Stimulated activated memory B cell treated with anti-CD40 and anti-IgM and Interleukin-4, amounts not matched to agents 10 μg/mL and 1 μg/mL and 100 μg/mL, for 72 hours (primary cell): ENCODE data around the gene USP31.

Experiments
- ATAC-seq: fragments of 150-1000 bp; cut with Tn5 transposase; 2 replicates; pipeline ENCODE4 v1.10.0; 2021
- H3K27ac Mint-ChIP-seq: one replicate; pipeline ENCODE4 v1.8.0; 2022; ENCODE audit warnings: mild to moderate bottlenecking, mixed read lengths
- H3K27me3 Mint-ChIP-seq: one replicate; pipeline ENCODE4 v1.8.0; 2022; ENCODE audit warnings: mixed read lengths
- H3K36me3 Mint-ChIP-seq: one replicate; pipeline ENCODE4 v1.8.0; 2022; ENCODE audit warnings: mixed read lengths
- H3K4me1 Mint-ChIP-seq: one replicate; pipeline ENCODE4 v1.8.0; 2022; ENCODE audit warnings: mixed read lengths
- H3K4me3 Mint-ChIP-seq: one replicate; pipeline ENCODE4 v1.8.0; 2022; ENCODE audit warnings: mild to moderate bottlenecking, moderate library complexity, mixed read lengths
- H3K9me3 Mint-ChIP-seq: one replicate; pipeline ENCODE4 v1.8.0; 2022; ENCODE audit warnings: mixed read lengths

USP31 gene, protein sequence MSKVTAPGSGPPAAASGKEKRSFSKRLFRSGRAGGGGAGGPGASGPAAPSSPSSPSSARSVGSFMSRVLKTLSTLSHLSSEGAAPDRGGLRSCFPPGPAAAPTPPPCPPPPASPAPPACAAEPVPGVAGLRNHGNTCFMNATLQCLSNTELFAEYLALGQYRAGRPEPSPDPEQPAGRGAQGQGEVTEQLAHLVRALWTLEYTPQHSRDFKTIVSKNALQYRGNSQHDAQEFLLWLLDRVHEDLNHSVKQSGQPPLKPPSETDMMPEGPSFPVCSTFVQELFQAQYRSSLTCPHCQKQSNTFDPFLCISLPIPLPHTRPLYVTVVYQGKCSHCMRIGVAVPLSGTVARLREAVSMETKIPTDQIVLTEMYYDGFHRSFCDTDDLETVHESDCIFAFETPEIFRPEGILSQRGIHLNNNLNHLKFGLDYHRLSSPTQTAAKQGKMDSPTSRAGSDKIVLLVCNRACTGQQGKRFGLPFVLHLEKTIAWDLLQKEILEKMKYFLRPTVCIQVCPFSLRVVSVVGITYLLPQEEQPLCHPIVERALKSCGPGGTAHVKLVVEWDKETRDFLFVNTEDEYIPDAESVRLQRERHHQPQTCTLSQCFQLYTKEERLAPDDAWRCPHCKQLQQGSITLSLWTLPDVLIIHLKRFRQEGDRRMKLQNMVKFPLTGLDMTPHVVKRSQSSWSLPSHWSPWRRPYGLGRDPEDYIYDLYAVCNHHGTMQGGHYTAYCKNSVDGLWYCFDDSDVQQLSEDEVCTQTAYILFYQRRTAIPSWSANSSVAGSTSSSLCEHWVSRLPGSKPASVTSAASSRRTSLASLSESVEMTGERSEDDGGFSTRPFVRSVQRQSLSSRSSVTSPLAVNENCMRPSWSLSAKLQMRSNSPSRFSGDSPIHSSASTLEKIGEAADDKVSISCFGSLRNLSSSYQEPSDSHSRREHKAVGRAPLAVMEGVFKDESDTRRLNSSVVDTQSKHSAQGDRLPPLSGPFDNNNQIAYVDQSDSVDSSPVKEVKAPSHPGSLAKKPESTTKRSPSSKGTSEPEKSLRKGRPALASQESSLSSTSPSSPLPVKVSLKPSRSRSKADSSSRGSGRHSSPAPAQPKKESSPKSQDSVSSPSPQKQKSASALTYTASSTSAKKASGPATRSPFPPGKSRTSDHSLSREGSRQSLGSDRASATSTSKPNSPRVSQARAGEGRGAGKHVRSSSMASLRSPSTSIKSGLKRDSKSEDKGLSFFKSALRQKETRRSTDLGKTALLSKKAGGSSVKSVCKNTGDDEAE (N-terminal part only)

DNA sequence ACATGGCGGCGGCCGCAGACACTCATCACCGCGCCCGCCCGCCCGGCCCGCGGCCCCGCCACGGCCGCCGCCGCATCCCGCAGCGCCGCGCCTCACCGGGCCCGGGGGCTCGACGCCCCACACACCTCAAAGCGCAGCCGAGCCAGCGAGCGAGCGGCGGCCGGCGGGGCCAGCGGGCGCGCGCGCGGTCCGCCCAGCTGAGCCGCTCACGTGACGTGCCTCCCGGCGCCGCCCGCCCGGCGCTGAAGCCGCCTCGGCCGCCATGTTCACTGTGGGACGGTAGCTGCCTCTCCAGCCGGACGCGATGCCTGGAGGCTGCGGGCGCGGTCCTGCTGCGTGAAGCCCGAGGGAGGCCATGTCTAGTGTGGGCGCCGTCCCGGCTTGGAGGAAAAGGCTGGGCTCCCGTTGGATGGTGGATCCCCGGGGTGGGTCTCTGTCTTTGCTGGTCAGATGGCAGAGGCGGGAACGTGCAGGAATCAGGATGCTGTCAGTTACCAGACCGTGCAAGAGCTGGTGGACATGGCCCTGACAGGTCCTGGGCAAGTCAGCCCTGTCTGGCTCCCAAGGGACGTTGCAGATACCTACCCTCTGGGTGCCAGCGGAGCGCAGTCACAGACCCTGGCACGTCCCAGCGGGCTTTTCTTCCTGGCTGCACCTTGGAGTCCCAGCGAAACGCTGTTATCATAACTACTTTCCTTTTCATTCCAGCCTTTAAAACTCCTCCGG lies at the start of gene USP31:
TSS of gene USP31 (minus strand) at position 186 of the 726 bp plus-strand sequence. CDS start at position 4, 182 bp downstream.
- Mint-ChIP-seq H3K27ac (peak within 1 kb of the TSS; percentile 71), H3K27me3 (peaks cover 7% of the 10 kb centered on the region), H3K4me1 (peaks cover 16% of the 10 kb centered on the region), H3K9me3 (no peaks in the 10 kb centered on the region), H3K4me3 (peak within 1 kb of the TSS; percentile 97), H3K36me3 (no peaks in the 10 kb centered on the region)
- peak; percentile 99 for ATAC-seq

DNA sequence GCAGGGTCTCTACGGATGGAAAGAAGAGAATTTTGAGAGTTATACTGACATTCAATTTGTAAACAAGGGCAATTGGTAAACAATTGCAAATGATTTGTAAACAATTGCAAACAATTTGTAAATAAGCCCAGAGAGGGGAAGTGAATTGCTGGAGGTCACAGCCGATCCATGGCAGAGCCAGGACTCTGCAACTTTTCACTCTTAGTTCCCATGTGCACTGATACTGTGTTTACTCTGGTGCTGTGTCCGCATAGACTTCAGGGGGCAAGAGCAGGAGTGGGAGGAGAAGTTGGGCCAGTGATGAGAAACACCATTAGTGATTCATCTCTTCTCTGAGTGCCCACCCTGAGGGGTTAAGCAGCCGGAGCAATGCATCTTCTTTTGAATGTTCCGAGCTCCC lies 47.3 kb upstream of the USP31 start:
- Mint-ChIP-seq H3K9me3 (no peaks in the 10 kb centered on the region), H3K36me3 (no peaks in the 10 kb centered on the region), H3K4me1 (no peaks in the 10 kb centered on the region), H3K4me3 (no peak overlapping the region), H3K27me3 (peaks cover 20% of the 10 kb centered on the region), H3K27ac (no peak overlapping the region)
- no peak for ATAC-seq

DNA sequence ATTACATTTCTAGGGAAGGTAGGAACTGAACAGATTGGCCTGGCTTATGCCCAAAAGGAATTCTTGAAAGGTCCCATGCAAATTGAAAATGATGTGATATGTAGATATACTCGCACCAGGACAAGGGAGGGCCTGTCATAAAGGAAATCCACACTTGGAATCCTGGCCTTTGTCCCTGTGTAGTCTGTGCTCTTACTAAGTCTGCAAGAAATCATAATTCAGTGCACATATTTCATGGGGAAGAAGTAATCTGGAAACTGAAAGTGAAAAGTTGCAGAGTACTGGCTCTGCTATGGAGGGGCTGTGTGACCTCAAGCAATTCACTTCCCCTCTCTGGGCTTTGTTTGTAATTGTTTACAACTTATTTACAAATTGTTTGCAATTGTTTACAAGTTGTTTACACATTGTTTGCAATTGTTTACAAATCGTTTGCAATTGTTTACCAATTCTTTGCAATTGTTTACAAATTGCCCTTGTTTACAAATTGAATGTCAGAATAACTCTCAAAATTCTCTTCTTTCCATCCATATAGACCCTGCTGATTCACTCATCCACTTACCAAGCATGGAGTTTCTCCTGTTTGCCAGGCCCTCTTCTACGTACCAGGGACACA lies 46.2 kb upstream of the USP31 start:
- Mint-ChIP-seq H3K4me3 (no peak overlapping the region), H3K9me3 (no peaks in the 10 kb centered on the region), H3K27ac (no peak overlapping the region), H3K4me1 (no peaks in the 10 kb centered on the region), H3K36me3 (no peaks in the 10 kb centered on the region), H3K27me3 (peaks cover 10% of the 10 kb centered on the region)
- ATAC-seq: no peak

DNA sequence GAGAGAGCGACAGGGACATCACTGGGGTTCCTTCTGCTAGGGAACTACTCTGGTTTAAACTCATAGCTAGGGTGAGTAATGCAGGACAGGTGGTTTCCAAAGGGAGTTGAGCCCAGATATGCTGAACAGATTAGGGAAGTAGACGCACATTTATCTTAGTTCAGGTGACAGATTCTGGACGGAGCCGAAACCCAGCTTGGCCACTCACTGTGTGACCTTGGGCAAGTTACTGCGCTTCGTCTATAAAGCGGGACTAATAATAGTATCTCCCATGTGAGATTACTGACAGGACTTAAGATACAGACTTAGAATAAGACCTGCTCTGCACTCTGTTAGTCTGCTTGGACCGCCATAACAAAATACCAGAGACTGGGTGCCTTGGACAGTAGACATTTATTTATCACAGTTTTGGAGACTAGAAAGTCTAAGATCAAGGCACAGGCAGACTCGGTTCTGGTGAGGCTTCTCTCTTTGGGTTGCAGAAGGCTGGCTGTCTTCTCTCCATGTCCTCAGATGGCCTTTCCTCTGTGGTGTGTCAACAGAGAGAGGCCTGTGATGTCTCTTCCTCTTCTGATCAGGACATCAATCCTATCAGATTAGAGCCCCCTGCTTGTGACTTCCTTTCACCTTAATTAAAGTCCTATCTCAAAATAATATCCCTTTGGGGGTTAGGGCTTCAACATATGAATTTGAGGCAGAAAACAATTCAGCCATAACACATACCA lies 45.4 kb upstream of the USP31 start:
- no peaks in the 10 kb centered on the region for H3K4me1 Mint-ChIP-seq
- ATAC-seq: no peak
- no peak overlapping the region for H3K27ac Mint-ChIP-seq
- peaks cover 5% of the 10 kb centered on the region for H3K27me3 Mint-ChIP-seq
- H3K4me3 Mint-ChIP-seq: no peak overlapping the region
- H3K9me3 Mint-ChIP-seq: no peaks in the 10 kb centered on the region
- H3K36me3 Mint-ChIP-seq: no peaks in the 10 kb centered on the region

DNA sequence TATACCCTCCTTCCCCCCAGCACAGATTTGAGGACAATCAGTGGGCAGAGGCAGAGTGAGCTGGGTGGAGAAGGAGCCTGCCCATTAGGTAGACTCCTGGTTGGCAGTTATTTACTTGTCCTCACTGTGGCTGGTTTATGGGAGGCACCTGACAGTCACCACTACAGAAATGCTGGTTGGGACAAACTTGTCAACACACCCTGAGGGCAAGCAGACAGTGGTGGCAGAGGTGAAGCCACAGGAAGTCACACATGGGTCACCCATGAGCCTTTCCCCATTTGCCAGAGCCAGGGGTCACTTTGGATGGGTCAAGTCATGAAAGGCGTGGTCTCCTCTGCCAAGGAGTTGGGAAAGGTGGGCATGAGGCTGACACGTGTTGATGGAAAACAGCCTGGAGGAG lies 39.7 kb upstream of the USP31 start:
- H3K36me3 Mint-ChIP-seq: no peaks in the 10 kb centered on the region
- ATAC-seq: no peak
- no peak overlapping the region for H3K4me3 Mint-ChIP-seq
- H3K9me3 Mint-ChIP-seq: no peaks in the 10 kb centered on the region
- H3K4me1 Mint-ChIP-seq: peaks cover 5% of the 10 kb centered on the region
- no peak overlapping the region for H3K27ac Mint-ChIP-seq
- H3K27me3 Mint-ChIP-seq: peaks cover 36% of the 10 kb centered on the region

DNA sequence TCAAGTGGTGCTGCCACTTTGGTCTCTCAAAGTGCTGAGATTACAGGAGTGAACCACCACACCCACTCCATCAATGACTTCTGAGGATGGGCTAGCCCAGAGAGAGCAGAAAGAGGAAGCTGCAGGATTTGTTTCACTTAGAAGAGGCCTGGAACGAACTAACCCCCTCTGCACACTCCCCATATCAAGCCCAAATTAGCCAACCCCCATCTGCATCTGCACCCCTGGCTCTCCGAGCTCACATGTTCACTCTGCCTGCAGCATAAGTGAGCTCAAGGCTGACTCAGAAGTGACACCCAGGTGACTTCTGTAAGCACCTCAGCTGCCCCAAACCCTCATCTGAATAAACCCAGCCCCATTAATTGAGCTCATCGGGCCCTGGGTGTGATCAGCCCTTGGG lies 38.1 kb upstream of the USP31 start:
- H3K4me3 Mint-ChIP-seq: no peak overlapping the region
- no peaks in the 10 kb centered on the region for H3K9me3 Mint-ChIP-seq
- H3K27me3 Mint-ChIP-seq: peaks cover 39% of the 10 kb centered on the region
- ATAC-seq: no peak
- H3K36me3 Mint-ChIP-seq: no peaks in the 10 kb centered on the region
- peaks cover 6% of the 10 kb centered on the region for H3K4me1 Mint-ChIP-seq
- H3K27ac Mint-ChIP-seq: no peak overlapping the region

DNA sequence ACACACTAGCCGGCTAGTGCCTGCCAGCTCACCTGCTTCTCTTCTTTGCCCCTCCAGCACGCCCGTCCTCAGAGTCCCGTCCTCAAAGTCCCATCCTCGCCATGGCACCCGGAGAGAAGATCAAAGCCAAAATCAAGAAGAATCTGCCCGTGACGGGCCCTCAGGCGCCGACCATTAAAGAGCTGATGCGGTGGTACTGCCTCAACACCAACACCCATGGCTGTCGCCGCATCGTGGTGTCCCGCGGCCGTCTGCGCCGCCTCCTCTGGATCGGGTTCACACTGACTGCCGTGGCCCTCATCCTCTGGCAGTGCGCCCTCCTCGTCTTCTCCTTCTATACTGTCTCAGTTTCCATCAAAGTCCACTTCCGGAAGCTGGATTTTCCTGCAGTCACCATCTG lies 36.9 kb upstream of the USP31 start:
- H3K27ac Mint-ChIP-seq: no peak overlapping the region
- no peaks in the 10 kb centered on the region for H3K36me3 Mint-ChIP-seq
- peaks cover 18% of the 10 kb centered on the region for H3K4me1 Mint-ChIP-seq
- no peak overlapping the region for H3K4me3 Mint-ChIP-seq
- H3K27me3 Mint-ChIP-seq: peaks cover 50% of the 10 kb centered on the region
- ATAC-seq: no peak
- H3K9me3 Mint-ChIP-seq: no peaks in the 10 kb centered on the region

DNA sequence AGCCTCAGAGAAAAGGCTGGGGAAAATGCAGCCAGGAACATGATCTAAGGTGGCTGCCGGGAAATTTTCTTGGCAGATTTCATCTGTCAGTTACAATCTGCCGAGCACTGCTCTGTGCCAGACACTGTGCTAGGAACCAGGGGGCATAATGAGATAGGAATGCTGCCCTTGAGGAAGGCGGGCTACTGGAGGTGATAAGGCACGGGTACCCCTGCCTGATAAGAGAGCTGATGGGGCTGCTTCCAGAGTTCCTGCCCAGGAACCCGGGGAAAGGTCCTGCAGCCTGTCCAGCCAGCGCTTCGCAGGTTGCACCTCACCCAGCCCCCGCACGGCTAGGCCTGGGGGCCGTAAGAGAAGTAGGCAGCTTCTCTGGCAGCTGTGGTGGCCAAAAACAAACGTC lies 36.4 kb upstream of the USP31 start:
- Mint-ChIP-seq H3K27me3 (peaks cover 53% of the 10 kb centered on the region), H3K4me3 (no peak overlapping the region), H3K9me3 (no peaks in the 10 kb centered on the region), H3K27ac (no peak overlapping the region), H3K36me3 (no peaks in the 10 kb centered on the region), H3K4me1 (peaks cover 19% of the 10 kb centered on the region)
- ATAC-seq: no peak

DNA sequence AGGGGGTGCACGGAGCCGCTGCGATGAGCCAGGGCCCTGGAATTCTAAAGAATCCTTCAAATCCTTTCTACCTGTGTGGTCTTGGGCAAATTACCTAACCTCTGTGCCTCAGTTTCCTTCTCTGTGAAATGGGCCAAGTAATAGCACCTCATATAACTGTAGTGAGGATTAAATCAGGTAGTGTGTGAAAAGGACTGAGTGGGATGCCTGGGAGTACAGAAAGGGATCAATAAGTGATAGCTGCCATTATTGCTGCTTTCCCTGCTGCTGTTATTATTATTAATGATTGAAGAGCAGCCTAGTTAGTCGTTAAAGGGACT lies 34.3 kb upstream of the USP31 start:
- no peaks in the 10 kb centered on the region for H3K36me3 Mint-ChIP-seq
- H3K4me3 Mint-ChIP-seq: no peak overlapping the region
- peaks cover 19% of the 10 kb centered on the region for H3K4me1 Mint-ChIP-seq
- peaks cover 52% of the 10 kb centered on the region for H3K27me3 Mint-ChIP-seq
- no peak for ATAC-seq
- no peak overlapping the region for H3K27ac Mint-ChIP-seq
- H3K9me3 Mint-ChIP-seq: no peaks in the 10 kb centered on the region

DNA sequence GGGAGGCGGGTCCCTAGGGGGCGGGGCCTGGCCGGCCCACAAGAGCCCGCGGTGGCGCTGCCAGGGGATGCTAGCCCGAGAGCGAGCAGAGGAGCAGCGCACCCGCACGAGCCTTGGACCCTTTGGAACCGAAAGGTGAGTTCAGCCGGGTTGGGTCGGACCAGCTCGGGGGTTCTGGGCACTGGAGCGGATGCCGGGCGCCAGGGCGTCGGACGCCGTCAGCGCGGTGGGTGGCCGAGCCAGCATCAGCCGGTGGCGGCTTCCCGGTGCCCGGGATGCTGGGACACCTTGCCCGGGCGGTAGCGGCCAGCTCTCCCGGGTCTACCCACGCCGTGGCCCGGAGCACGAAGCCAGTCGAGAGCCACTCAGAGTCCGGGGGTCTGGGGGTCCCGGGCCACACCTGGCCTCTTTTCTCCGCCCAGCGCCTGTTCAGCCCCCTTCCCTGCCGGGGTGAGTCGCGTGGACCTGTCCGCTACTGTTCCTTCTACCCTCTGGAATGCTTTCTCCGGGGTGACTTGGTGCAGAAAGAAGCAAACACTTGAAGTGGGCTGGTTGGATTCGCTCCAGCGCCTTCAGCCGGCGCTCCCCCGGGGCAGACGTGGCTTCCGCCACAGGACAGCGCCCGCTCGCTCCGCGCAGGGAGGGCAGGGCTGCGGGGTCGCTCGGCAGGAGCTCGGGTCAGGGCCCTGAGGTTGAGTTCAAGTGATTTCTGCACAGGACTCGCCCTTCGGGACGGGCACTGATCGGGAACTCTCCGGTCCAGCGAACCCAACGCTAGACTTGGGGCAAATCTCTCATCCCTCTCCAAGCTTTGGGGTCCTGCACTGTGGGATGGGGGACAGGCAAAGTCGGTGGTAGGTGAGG lies 33.7 kb upstream of the USP31 start, which contains the start of gene SCNN1G:
TSS of gene SCNN1G (plus strand) at position 67 of the 864 bp plus-strand sequence. CDS start 3,527 bp downstream, outside the sequence.
- H3K27me3 Mint-ChIP-seq: peaks cover 57% of the 10 kb centered on the region
- H3K9me3 Mint-ChIP-seq: no peaks in the 10 kb centered on the region
- peak within 1 kb of the TSS; percentile 23 for H3K27ac Mint-ChIP-seq
- ATAC-seq: peak; percentile 59
- peaks cover 19% of the 10 kb centered on the region for H3K4me1 Mint-ChIP-seq
- H3K4me3 Mint-ChIP-seq: peak within 1 kb of the TSS; percentile 68
- H3K36me3 Mint-ChIP-seq: no peaks in the 10 kb centered on the region

DNA sequence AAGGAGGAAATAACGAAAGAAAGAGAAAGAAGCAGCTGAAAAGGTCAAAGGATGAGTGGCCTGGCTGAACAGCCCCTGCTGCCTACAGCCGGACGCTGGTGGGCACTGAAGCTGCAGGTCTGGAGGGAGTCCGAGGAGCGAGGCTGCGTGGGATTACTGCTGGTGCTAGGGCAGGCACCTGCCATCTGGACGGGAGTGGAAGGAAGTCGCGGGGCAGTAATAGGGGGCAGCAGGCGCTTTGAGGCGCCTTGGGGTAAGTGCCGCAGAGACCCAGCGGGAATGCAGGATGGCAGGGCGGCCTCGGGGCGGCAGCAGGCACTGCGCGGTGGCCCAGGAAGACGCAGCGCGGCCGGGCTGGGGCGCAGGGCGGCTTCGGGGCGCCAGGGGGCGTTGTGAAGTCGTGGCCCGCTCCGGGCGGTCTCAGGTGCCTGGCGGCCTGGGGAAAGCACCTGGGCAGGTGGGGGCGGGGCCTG lies 33.0 kb upstream of the USP31 start:
- Mint-ChIP-seq H3K27ac (no peak overlapping the region), H3K9me3 (no peaks in the 10 kb centered on the region), H3K27me3 (peaks cover 64% of the 10 kb centered on the region), H3K4me1 (peaks cover 15% of the 10 kb centered on the region), H3K4me3 (peak overlapping the region; percentile 68), H3K36me3 (no peaks in the 10 kb centered on the region)
- peak; percentile 97 for ATAC-seq

DNA sequence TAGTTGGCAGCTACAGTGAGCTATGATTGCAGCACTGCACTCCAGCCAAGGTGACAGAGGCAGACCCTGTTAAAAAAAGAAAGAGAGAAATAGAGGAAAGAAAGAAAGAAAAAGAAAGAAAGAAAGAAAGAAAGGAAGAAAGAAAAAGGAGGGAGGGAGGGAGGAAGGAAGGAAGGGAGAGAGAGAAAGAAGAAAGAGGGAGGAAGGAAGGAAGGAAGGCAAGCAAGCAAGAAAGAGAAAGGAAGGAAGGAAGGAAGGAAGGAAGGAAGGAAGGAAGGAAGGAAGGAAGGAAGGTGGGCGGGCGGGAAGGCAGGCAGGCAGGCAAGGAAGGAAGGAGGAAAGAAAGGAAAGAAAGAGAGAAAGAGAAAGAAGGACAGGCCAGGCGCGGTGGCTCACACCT lies 32.3 kb upstream of the USP31 start:
- no peak for ATAC-seq
- Mint-ChIP-seq H3K36me3 (no peaks in the 10 kb centered on the region), H3K9me3 (no peaks in the 10 kb centered on the region), H3K4me3 (no peak overlapping the region), H3K27ac (peak overlapping the region; percentile 23), H3K27me3 (peaks cover 71% of the 10 kb centered on the region), H3K4me1 (peaks cover 14% of the 10 kb centered on the region)

DNA sequence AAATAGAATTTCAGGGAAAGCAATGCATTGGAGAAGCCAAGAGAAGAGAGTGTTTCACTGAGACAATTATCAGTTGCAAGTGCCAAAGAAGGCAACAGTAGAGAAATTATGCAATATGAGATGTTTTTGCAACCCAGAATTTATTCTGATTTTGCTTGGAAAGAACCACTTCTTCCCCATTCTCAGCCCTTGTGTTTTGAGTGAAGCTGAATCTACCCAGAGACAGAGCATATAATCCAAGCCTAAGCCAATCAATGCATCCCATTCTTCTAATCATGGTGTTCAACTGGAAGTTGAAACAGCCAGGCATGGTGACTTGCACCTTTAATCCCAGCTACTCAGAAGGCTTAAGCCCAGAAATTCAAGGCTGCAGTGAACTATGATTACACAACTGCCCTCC lies 26.4 kb upstream of the USP31 start:
- Mint-ChIP-seq H3K27me3 (peaks cover 69% of the 10 kb centered on the region), H3K4me1 (no peaks in the 10 kb centered on the region), H3K27ac (no peak overlapping the region), H3K36me3 (no peaks in the 10 kb centered on the region), H3K9me3 (no peaks in the 10 kb centered on the region), H3K4me3 (no peak overlapping the region)
- ATAC-seq: no peak
